ENCODE measurements around the gene CELF6.
A peak's percentile ranks its signal among the peaks of the same experiment; 100 is the strongest.
"Not testable (repeated sequence)": the region's sequence is repeated elsewhere in the genome, so short reads cannot be mapped to it uniquely, and the experiment has no call there.

Gene CELF6

DNA sequence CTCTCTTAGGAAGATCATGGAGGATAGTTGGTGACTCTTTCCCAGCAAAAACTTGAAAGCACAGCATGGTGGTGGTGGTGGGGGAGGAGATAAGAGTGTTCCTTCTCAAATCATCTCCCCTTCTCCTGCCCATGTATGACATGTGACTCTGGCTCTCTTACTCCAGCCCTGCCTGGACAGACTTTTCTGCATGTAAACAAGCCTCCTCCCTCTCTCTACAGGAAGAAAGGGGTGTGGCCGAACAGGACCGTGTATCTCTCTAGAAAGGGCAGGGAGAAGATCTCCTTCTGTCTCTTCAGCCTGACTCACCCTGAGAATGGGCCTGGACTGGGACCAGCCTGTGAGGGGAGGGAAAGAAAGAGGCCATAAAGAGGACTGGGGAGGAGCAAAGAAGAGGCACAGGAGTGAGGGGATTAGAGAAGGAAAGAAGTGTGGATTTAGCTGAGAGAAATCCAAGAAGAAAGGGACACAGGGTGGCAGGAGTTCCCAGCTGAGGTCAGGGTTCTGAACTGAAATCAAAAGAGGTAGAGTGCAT, 1.5 kb downstream of the CELF6 start:
- DNase-seq (ENCODE audit: low read depth in 2 of 3, low spot score in 1 of 3): no peak

DNA sequence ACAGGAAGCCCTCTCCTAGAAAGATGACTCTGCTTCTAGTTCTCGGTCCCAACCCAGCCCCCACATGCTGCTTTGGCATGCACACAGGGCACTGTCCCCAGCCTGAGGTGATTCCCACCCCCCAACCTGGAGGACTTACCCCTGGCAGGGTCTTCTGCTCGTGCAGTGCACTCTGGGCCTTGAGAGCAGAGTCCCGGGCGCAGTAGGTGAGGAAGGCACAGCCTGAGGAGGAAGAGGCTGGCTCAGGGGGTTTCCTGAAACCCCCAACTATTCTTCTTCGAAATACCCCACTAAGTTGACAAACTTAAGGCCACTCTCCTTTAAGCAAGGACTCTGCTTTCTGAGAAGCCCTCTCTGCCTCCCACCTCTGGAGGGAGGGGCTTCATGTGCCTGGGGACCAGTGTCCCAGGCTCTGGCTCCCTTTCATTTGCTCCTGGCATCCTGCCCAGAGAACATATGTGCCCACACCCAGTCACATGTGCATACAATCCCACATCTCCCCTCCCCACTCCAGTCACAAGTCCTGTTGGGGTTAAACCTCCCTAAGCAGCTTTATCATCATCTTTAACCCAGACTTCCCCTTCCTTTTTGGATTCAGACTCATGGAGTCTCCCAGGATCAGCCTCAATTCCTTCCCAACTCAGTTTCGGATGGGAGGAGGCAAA, 4.1 kb downstream of the CELF6 start:
- no peak for DNase-seq (ENCODE audit: low read depth in 2 of 3, low spot score in 1 of 3)

DNA sequence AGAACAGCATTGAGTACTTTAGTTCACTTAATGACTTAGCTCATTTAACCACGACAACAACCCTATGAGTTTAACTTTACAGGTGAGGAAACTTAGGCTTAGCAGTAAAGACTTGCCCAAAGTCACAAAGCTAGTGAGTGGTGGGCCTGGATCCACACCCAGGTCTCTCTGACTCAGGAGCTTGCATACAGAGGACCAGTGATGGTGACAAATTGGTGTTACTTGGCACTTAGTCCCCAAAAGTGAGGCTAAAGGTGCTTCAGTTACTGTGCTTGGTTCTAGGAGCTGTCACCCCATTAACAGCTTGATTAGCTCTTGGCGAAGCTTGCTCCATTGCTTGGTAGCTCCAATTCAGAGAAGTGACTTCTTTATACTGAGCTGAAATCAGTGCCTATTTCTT, 6.1 kb downstream of the CELF6 start:
- no peak for DNase-seq (ENCODE audit: low read depth in 2 of 3, low spot score in 1 of 3)

DNA sequence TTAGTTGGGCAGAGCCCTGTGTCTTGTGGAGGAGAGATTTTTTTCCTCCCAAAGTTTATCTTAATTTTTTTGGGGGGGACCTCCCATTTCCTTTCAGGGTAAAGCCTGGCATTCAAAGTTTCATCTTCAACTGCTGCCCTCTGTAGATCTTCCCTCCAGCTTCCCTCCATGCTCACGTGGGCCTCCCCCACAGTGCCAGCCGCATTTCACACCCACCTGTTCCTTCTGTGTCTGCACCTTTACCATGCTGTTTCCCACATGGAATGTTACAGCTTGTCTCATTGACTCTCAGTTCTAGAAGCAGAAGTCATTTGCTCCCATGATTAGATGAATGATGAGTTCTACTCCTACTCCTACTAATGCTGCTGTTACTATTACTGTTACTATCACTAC, 6.5 kb downstream of the CELF6 start:
- DNase-seq (ENCODE audit: low read depth in 2 of 3, low spot score in 1 of 3): no peak

DNA sequence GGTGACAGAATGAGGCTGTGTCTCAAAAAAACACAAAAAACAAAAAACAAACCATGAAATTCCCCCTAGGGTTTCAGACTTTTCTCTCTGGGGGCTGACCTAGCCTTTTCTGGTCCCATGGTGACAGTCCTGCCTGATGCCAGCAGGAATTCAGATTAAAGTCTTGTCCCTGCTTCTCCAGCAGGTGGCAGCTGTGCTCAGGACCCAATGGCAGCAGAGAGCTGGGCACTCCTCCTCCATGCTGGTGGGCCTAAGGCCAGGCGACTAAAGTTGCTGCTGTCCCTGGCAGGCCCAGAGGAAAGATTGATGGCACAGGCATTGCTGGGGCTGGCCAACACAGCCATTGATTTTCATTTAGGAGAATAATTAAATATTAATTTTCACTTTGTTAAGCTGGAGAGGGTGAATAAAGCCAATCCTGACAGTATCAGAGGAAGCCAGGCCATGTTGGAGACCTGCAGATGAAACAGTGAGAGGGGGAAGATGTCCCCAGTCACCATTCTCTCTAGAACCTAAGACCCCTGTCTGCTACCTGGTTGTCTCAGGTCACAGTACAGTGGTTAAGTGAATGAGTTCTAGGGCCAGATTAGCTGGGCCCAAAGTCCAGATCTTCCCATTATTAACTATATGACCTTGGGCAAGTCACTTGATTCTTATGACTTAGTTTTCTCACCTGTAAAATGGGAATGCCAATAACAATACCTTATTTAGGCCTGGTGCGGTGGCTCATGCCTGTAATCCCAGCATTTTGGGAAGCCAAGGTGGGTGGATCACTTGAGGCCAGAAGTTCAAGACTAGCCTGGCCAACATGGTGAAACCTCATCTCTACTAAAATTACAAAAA, 7.1 kb downstream of the CELF6 start:
- DNase-seq (ENCODE audit: low read depth in 2 of 3, low spot score in 1 of 3): peak; percentile 39 to 50 (median 46)

DNA sequence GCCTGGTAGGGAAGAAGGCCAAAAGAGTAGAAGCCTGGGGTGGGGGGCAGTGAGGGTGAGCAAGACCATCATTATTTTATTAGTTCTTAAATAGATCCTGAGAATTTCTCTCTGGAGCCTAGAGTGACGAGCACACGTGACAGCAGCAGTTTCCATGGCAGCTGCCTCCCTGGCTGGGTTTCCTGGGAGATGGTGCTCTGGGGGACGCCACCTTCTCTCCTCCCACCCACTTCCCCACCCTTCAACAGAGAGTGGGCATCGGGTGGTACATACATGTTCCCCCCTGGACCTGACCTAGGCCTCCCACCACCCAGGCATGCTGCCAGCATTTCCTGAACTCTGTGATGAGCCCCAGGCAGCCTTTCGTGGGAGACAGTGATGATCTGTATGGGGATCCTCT, 12.9 kb downstream of the CELF6 start:
- DNase-seq (ENCODE audit: low read depth in 2 of 3, low spot score in 1 of 3): no peak

DNA sequence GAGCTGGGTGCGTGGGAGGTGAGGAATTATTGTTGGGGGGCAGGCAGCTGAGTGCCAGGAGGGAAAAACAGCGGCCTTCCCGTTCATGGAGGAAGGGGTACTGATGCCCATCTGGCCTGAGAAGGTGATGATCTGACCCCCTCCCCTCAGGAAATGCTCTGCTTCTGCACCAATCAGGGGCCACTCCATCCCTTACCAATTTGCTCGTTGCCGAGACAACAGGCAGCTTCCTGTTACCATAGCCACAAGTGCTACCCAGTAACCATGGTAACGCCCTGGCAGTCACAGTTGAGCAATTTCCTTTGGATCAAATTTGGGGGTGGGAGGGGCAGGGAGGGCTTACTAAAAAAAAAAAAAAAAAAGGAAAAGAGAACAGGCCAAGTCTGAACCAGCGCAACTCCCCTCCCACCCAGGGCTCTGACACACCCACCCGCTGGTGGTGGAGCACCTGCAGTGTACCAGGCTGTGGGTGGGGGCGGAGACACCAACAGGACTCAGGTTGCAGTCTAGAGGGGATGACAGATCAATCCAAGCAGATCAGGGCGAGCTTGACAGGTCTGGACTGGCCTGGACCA, 13.7 kb downstream of the CELF6 start:
- DNase-seq (ENCODE audit: low read depth in 2 of 3, low spot score in 1 of 3): no peak

DNA sequence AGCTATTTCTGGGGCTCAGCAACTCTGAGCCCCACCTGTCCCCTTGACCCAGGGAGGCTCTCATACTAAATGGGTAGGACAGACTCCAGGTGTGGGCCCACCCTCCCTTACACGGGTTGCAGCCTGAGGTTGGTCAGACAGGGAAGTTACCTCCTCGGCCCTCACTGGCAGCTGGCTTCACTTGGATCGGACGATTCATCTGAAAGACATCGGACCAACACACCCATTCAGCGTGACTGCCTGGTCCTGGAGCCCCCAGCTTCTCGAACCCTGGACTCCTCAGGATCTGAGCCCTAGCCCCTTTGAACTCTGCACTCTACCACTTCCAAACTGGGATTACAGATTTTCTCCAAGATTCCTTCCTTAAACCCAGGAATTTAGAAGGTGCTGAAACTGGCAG, 15.4 kb downstream of the CELF6 start:
- DNase-seq (ENCODE audit: low read depth in 2 of 3, low spot score in 1 of 3): no peak

DNA sequence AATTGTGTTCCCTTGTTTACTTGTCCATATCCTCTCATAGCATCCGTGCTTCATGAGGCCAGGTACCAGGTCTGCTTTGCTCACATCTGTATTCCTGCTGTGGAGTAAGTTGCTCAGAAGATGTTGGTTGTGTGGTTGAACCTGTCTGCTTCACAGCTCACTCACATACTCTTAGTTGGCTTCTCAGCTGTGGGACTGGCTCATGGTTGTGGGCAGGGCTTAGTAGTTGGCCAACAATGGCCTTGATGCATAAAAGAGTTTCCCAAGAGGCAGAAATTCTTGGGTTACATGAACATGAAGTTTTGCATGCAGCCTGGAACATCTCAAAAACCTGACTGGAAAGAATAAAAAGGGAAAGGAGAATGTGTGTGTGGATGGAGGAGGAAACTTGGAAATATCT, 17.0 kb downstream of the CELF6 start:
- DNase-seq (ENCODE audit: low read depth in 2 of 3, low spot score in 1 of 3): no peak

DNA sequence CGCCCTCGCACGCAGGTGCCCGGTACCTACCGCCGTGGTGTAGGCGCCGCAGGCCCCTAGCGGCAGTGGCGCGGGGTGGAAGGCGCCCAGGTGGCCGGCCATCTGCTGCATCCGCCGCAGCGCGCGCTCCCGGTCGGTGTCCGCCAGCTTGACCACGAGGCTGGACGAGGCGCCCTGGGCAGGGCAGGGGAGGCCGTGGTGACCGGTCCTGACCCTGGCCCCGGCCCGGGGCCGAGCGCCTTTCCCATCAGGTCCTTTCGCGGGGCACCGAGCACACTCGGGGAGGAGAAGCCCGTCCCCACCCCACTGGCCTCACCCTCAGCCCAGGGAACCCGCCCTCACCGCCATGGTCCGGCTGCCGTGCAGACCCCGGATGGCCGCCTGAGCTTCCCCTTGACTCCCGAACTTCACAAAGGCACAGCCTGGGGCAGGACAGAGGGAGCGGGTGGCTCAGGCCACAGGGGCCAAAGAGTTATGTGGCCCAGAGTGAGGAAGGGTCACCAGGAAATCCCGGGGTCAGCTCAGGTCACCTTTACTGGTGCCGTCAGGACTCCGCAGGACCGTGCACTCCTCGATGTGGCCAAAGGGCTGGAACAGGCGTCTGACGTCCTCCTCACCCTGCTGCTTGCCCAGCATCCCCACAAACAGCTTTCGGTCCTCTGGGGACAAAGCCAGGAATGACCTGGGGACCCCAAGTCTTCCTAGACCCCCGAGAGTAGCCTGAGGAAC, 30.2 kb downstream of the CELF6 start:
- DNase-seq (ENCODE audit: low read depth in 2 of 3, low spot score in 1 of 3): no peak

DNA sequence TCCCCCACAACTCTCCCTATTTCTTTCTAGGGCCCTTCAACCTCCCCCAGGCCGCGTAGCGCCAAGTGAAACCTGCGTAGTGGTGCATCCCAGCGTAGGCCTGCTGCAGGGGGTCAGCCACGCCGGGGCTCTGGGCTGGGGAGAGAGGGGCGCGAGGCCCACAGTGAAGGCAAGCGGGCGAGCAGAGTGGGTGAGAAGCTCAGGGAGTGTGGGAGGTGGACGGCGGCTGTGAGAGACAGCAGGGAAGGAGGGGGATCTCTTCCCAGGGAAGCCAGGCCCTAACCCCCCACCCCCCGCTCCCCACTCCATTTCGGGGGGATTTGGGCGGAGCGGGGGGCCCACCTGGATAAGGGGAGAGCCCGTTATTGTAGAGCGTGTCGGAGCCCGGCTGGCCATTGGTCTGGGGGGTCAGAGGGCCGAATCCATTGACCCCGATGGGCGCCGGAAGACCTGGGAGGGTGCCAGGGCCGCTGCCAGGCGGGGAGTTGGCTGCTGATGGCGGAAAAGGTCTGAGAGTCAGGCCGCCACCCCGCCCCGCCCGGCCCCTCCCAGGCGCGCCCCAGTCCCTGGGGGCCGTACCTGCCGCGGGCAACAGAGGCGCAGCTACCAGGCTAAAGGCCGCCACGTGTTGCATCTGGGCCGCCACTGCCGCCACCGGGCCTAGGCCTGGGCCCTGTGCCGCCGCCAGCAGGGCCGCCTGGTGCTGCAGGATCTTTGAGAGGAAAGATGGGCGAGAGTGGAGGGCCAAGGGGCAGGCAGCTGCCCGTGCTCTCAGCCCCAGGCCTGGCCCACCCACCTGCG, 31.0 kb downstream of the CELF6 start:
- DNase-seq (ENCODE audit: low read depth in 2 of 3, low spot score in 1 of 3): no peak

DNA sequence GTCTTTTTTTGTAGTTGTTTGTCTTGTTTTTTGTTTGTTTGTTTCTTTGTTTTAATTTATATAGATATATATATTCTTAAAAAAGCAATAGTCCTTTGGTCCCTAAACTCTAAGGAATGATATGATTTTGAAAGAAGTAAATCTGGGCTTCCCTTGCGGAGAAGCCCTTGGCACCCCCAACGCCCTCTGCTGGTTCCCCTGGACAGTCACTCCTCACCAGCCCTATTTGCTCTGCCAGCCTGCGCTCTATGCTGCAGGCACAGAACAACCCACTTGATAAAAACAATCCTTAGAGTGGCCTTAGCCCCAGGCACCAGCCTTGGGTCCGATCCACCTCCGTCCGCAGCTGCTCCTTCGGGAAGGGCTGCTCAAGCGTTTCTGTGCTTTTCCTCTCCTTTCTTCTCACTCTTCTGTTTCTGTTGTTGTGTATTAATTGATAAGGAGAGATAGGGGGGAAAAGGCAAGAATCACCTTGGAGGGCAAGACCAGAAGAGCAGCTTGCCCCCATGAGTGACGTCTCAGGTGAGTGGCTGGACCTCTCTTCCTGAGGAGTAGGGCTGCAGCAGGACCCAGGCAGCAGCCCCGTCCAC, 33.9 kb downstream of the CELF6 start:
- DNase-seq (ENCODE audit: low read depth in 2 of 3, low spot score in 1 of 3): peak; percentile 20 to 38 (median 21)

DNA sequence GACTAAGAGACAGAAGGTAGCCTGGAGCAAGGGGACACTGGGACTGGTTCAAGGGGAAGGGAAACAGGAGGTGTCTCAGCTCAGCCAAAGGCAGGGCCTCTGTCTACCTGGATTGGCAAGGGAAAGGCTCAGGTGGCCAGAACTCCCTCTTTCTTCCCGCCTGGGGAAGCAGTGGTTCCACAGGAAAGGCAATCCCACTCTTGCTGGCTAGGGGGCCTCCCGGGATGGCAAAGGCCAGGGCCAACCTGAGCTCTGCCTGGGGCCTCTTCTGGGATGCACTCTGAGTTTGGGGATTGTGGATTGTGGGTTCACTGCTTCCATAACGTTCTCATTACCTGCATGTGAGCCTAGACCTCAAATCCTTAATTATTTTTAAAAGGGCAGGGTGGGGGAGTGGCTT, 34.6 kb downstream of the CELF6 start:
- no peak for DNase-seq (ENCODE audit: low read depth in 2 of 3, low spot score in 1 of 3)

DNA sequence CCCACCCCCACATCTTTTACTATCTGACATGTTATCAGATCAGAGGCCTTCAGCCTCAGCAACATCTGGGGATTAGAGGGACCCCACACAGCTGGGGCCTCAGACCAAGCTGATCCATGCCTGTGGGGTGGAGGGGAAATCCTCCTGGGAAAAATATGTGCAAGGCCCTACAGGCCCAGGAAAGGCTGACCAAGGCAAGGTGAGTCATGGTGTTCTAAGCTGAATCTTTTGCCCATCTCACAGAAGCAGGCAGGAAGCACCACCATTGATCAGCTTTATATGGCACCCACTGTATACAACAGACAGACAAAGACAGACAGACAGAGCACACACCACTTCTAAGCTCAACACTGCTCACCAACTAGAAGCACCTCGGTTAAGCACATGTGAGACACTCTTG, 35.2 kb downstream of the CELF6 start:
- no peak for DNase-seq (ENCODE audit: low read depth in 2 of 3, low spot score in 1 of 3)

DNA sequence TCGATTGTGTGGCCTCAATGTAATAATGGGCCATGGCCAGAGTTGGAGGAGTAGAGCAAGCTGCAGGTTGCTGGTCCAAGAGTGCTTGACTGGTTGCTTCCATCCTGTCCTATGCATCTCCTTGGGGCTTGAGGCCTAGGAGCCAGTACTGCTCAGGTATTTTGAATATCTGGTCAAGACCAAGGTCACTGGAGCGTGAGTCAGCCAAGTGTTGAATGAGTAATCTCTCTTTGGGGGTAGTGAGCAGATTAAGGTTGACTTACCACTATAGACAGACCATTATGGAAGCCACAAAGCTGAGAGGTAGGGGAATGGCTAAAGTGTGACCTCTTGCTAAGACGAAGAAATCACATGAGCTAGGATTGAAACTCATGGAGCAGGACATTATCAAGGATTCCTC, 38.2 kb downstream of the CELF6 start:
- DNase-seq (ENCODE audit: low read depth in 2 of 3, low spot score in 1 of 3): no peak

DNA sequence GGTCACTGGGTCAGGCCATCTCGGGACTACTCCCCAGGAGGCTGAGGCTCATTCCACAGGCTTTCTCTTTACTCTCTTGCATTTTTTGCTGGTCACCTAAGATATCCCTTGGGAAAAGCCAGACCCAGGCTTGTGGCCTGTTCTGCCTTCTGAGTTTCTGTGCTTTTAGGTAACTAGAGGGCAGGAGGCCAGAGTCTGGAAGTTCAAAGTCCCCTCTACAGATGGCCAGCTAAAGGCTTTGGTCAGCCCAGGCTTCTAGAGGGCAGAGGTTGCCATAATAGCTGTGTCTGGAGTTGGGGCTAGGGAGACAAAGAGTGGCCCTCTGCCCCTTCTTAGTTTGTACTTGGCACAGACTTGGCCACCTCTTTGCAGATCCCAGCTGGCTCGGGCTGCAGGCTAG, 39.2 kb downstream of the CELF6 start:
- no peak for DNase-seq (ENCODE audit: low read depth in 2 of 3, low spot score in 1 of 3)

DNA sequence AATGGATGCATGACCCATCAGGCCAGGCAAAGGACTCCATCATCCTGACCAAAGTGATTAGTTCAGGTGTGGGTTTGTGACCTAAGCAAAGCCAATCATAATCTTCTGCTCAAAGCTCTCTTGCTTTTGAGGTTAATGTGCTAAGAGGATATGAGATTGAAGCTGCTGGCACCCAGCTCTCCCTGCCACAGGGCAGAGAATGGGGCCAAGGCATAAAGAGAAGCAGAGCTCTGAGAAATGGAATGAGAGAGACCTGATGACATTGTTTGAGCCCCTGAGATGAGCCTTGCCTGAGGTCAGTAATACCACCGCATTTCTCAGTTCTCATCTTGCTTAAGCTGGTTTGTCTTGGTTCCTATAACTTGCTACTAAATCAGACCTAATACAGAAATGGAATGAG, 41.2 kb downstream of the CELF6 start:
- DNase-seq (ENCODE audit: low read depth in 2 of 3, low spot score in 1 of 3): no peak

DNA sequence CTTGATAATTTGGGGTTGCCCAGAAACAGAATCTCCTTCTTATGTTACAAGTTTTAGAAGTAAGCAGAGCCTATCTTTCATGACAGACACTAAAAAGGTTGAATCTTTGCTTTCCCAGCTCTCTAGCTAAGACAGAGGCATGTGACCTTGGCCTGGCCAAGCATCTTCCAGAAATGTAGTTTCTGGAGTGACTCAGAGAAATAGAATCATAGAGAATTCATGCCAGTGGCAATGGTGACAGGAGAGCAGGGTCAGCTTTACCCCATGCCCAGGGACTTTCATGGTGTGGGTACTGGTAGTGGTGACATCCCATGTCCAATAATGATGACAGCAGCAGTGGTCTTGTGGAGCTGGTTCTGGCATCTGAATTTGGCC, 43.6 kb downstream of the CELF6 start:
- no peak for DNase-seq (ENCODE audit: low read depth in 2 of 3, low spot score in 1 of 3)

DNA sequence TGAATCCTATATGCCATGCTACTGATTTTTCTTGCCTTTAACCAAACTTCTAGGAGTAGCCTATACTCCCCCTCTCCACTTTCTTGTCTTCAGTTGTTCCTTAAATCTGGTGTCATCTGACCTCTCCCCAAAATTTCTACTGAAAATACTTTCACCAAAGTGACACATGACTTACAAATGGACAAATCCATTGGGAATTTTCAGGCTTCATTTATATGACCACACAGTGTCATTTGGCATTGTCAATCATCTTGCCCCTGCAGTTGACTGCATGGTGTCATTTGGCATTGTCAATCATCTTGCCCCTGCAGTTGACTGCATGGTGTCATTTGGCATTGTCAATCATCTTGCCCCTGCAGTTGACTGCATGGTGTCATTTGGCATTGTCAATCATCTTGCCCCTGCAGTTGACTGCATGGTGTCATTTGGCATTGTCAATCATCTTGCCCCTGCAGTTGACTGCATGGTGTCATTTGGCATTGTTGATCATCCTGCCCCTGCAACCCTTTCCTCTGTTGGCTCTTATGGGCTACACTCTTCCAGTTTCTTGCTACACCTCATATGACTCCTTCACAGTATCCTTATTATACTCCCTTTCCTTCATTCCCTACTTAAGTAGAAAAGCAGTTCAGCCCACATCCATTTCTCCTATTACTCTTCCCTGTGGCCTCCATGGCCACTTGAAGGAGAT, 44.2 kb downstream of the CELF6 start:
- DNase-seq (ENCODE audit: low read depth in 2 of 3, low spot score in 1 of 3): not testable (repeated sequence)

DNA sequence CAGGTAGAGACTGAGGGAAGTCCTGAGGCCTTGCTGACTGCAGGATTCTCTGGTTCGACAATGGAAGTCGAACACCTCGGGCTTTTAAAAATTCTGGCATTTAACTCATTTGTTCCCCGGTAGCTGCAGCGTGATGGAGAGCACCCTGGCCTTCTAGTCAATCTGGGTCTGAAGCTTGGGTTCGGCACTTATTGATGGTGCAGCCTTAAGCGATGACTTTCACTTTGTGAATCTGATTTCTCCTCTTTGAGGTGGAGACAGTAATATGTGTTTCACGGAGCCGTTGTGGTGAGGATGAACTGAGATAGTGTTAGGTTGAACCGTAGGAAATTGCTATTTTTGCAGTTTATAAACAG, 47.0 kb downstream of the CELF6 start:
- DNase-seq (ENCODE audit: low read depth in 2 of 3, low spot score in 1 of 3): no peak

Measured in stimulated activated CD4-positive, alpha-beta T cell treated with anti-CD3 and anti-CD28 coated beads, Interleukin-12 subunit alpha, Interleukin-12 subunit beta, amount 100 ng/mL, for 48 hours (primary cell).